ENCODE results near the gene ALOX15B. TPM values are rescaled to one million over a fixed set of nuclear protein-coding genes. Genes with fewer than 3 reads are reported as not detected.
A peak's percentile ranks its signal among the peaks of the same experiment; 100 is the strongest.

Gene ALOX15B
- total and polyA plus RNA-seq, 5 experiments from 2014 or later, result not detected

- Mint-ChIP-seq H3K4me3 (no peak overlapping the region), H3K27ac (no peak overlapping the region), H3K4me1 (no peaks in the 10 kb centered on the region), H3K27me3 (peaks cover 19 to 55% (median 39%) of the 10 kb centered on the region in 5 donors), H3K9me3 (no peaks in the 10 kb centered on the region), H3K36me3 (no peaks in the 10 kb centered on the region)
- no peak for DNase-seq
- POLR2A ChIA-PET, result no interaction called here
- no peak for ATAC-seq
Measured at GRCh38 chr17:8029121-8029520, 9.7 kb upstream of the ALOX15B start.

- POLR2A ChIA-PET, result no interaction called here
- peaks cover 13 to 48% (median 37%) of the 10 kb centered on the region in 5 donors for H3K27me3 Mint-ChIP-seq
Measured at GRCh38 chr17:8031261-8031661, 7.6 kb upstream of the ALOX15B start.

GRCh38 chr17:8031950-8032349 is 6.9 kb upstream of the ALOX15B start:
- Mint-ChIP-seq H3K36me3 (no peaks in the 10 kb centered on the region), H3K9me3 (no peaks in the 10 kb centered on the region), H3K27ac (no peak overlapping the region), H3K4me1 (no peaks in the 10 kb centered on the region), H3K27me3 (peaks cover 13 to 48% (median 35%) of the 10 kb centered on the region in 5 donors), H3K4me3 (no peak overlapping the region)
- POLR2A ChIA-PET, result no interaction called here
- ATAC-seq (no peak), DNase-seq (no peak)

More at GRCh38 chr17:8031261-8031661, 7.6 kb upstream of the ALOX15B start:
- Mint-ChIP-seq H3K4me1 (no peaks in the 10 kb centered on the region), H3K27ac (no peak overlapping the region), H3K9me3 (no peaks in the 10 kb centered on the region), H3K4me3 (no peak overlapping the region), H3K36me3 (no peaks in the 10 kb centered on the region)
- DNase-seq (no peak), ATAC-seq (no peak)

- peaks cover 16 to 48% (median 33%) of the 10 kb centered on the region in 5 donors for H3K27me3 Mint-ChIP-seq
- no peaks in the 10 kb centered on the region for H3K4me1 Mint-ChIP-seq
- no peaks in the 10 kb centered on the region for H3K36me3 Mint-ChIP-seq
Measured at GRCh38 chr17:8032442-8032841, 6.4 kb upstream of the ALOX15B start.

DNA sequence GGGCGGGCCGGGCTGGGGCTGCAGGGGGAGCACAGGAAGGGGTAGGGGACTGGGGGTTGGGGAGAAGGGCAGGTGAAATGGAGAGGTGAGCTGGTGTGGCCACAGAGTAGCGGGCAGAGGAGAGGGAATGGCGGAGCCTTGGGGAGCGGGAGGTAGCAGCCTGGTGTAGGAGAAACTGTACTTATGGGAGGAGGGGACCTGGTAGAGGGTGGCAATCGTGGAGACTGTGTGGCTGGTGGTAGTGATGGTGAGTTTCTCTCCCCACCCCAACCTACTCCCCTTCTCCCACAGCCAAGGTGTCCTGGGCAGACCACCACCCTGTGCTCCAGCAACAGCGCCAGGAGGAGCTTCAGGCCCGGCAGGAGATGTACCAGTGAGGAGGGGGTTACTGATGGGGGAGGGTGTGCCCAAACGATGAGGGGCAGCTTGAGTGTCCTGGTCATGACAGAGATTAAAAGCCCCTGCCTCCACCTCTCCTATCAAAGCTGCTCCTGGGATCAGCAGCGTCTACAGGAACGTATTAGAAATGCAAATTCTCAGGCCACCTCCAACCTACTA is 831 bp downstream of the ALOX15B start:
- H3K4me1 Mint-ChIP-seq, result peaks cover 4 to 9% (median 6%) of the 10 kb centered on the region in 4 donors
- H3K27me3 Mint-ChIP-seq, result peaks cover 11 to 33% (median 23%) of the 10 kb centered on the region in 5 donors
- POLR2A ChIA-PET, result interaction anchor here (0.6 kb wide), 1 partner anchor 17 kb away, joined by 3 read pairs; no protein-coding TSS in a partner anchor
- H3K27ac Mint-ChIP-seq, result peak overlapping the region in 1 of 10 donors; percentile 43
- peak overlapping the region in 1 of 10 donors; percentile 41 for H3K4me3 Mint-ChIP-seq
- ATAC-seq (no peak), DNase-seq (no peak)
- no peaks in the 10 kb centered on the region for H3K36me3 Mint-ChIP-seq
- no peaks in the 10 kb centered on the region for H3K9me3 Mint-ChIP-seq

More at GRCh38 chr17:8032442-8032841, 6.4 kb upstream of the ALOX15B start:
- H3K9me3 Mint-ChIP-seq, result no peaks in the 10 kb centered on the region
- H3K4me3 Mint-ChIP-seq, result no peak overlapping the region
- no peak for ATAC-seq
- POLR2A ChIA-PET, result interaction anchor here (0.7 kb wide), 1 partner anchor 129 kb away, joined by 3 read pairs; no protein-coding TSS in a partner anchor
- no peak overlapping the region for H3K27ac Mint-ChIP-seq
- DNase-seq, result no peak

- H3K27me3 Mint-ChIP-seq, result peaks cover 9 to 34% (median 23%) of the 10 kb centered on the region in 5 donors
- H3K36me3 Mint-ChIP-seq, result no peaks in the 10 kb centered on the region
- DNase-seq, result peak in 6 of 10 donors; percentile 17 to 48 (median 34)
- no peak overlapping the region for H3K4me3 Mint-ChIP-seq
- H3K4me1 Mint-ChIP-seq, result peaks cover 4 to 9% (median 6%) of the 10 kb centered on the region in 4 donors
- POLR2A ChIA-PET, result no interaction called here
- no peaks in the 10 kb centered on the region for H3K9me3 Mint-ChIP-seq
- no peak overlapping the region for H3K27ac Mint-ChIP-seq
- peak in 1 of 2 donors; percentile 42 for ATAC-seq
Measured at GRCh38 chr17:8041249-8041928, 2.5 kb downstream of the ALOX15B start.

DNA sequence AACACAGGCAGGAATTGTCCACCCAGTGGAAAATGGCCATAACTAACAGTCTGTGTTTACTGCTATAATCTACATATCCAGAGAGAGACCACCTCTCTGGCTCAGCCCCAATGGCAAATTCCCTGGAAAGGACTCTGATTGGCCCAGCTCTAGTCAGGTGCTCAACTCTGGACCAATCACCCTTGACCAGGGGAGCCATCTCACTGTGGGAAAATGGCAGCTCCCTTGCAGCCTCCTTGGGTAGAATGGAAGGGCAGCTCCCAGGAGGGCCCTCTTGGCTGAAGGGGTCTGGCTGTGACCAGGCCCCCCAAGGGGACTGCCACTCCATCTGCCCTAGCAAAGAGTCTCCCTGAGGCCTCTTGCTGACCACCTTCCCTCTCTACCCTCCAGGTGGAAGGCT is 3.1 kb downstream of the ALOX15B start:
- Mint-ChIP-seq H3K4me3 (no peak overlapping the region), H3K27ac (no peak overlapping the region), H3K36me3 (no peaks in the 10 kb centered on the region), H3K9me3 (no peaks in the 10 kb centered on the region), H3K27me3 (peaks cover 9 to 33% (median 23%) of the 10 kb centered on the region in 5 donors), H3K4me1 (peaks cover 4 to 9% (median 6%) of the 10 kb centered on the region in 4 donors)
- DNase-seq, result no peak
- ATAC-seq, result no peak
- POLR2A ChIA-PET, result no interaction called here

- Mint-ChIP-seq H3K27ac (peak overlapping the region in 1 of 10 donors; percentile 62), H3K4me3 (no peak overlapping the region), H3K36me3 (no peaks in the 10 kb centered on the region), H3K27me3 (peaks cover 4 to 17% (median 7%) of the 10 kb centered on the region in 5 donors), H3K9me3 (no peaks in the 10 kb centered on the region), H3K4me1 (peaks cover 0 to 5% (median 2%) of the 10 kb centered on the region in 4 donors)
- POLR2A ChIA-PET, result interaction anchor here (0.6 kb wide), 1 partner anchor 519 kb away, joined by 7 read pairs; no protein-coding TSS in a partner anchor
- ATAC-seq (no peak), DNase-seq (no peak)
Measured at GRCh38 chr17:8044819-8045810, 6.3 kb downstream of the ALOX15B start.

GRCh38 chr17:8046306-8046928 is 7.6 kb downstream of the ALOX15B start:
- DNase-seq (no peak), ATAC-seq (no peak)
- no peak overlapping the region for H3K4me3 Mint-ChIP-seq
- H3K36me3 Mint-ChIP-seq, result no peaks in the 10 kb centered on the region
- no peak overlapping the region for H3K27ac Mint-ChIP-seq
- peaks cover 0 to under 1% (median 0%) of the 10 kb centered on the region in 4 donors for H3K4me1 Mint-ChIP-seq
- peaks cover 0 to 11% (median 3%) of the 10 kb centered on the region in 5 donors for H3K27me3 Mint-ChIP-seq
- no peaks in the 10 kb centered on the region for H3K9me3 Mint-ChIP-seq
- POLR2A ChIA-PET, result no interaction called here

DNA sequence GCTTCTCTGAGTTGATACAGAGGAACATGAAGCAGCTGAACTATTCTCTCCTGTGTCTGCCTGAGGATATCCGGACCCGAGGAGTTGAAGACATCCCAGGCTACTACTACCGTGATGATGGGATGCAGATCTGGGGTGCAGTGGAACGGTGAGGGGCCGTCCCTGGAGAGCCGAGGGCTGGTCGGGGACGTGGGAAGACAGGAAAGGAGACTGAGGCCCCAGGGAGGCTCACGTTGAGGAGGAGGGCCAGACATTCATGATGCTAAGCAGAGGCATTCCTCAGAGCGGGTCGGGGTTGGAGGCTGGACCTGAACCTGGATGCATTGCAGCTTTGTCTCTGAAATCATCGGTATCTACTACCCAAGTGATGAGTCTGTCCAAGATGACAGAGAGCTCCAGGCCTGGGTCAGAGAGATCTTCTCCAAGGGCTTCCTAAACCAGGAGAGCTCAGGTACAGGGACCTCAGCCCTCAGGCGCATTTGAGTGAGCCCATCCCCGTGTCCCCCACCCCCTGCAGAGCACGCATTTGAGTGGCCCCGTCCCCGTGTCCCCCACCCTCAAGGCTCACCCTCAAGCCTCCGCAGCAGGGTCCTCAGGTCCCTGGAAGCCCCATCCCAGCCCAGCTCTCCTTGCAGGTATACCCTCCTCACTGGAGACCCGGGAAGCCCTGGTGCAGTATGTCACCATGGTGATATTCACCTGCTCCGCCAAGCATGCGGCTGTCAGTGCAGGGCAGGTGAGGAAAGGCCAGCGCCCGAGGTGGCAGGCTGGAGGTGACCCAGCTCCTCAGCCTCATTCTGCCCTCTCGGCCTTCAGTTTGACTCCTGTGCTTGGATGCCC is 8.3 kb downstream of the ALOX15B start:
- Mint-ChIP-seq H3K27ac (no peak overlapping the region), H3K27me3 (peaks cover 0 to 14% (median 3%) of the 10 kb centered on the region in 5 donors), H3K9me3 (no peaks in the 10 kb centered on the region), H3K4me1 (no peaks in the 10 kb centered on the region), H3K36me3 (no peaks in the 10 kb centered on the region), H3K4me3 (no peak overlapping the region)
- DNase-seq (no peak), ATAC-seq (no peak)
- POLR2A ChIA-PET, result no interaction called here

GRCh38 chr17:8047769-8048110 is 8.9 kb downstream of the ALOX15B start:
- Mint-ChIP-seq H3K4me1 (no peaks in the 10 kb centered on the region), H3K36me3 (no peaks in the 10 kb centered on the region), H3K9me3 (no peaks in the 10 kb centered on the region), H3K27me3 (peaks cover 0 to 14% (median 3%) of the 10 kb centered on the region in 5 donors), H3K27ac (no peak overlapping the region), H3K4me3 (no peak overlapping the region)
- no peak for DNase-seq
- no peak for ATAC-seq
- POLR2A ChIA-PET, result no interaction called here

GRCh38 chr17:8048236-8048635 is 9.4 kb downstream of the ALOX15B start:
- peaks cover 0 to 10% (median 3%) of the 10 kb centered on the region in 5 donors for H3K27me3 Mint-ChIP-seq
- H3K4me3 Mint-ChIP-seq, result no peak overlapping the region
- peak overlapping the region in 1 of 10 donors; percentile 9 for H3K27ac Mint-ChIP-seq
- DNase-seq (no peak), ATAC-seq (no peak)
- H3K36me3 Mint-ChIP-seq, result no peaks in the 10 kb centered on the region
- H3K9me3 Mint-ChIP-seq, result no peaks in the 10 kb centered on the region
- POLR2A ChIA-PET, result no interaction called here
- no peaks in the 10 kb centered on the region for H3K4me1 Mint-ChIP-seq

All from naive thymus-derived CD8-positive, alpha-beta T cell (primary cell).